ENCODE data around the gene RPL11. TPM values are rescaled to one million over a fixed set of nuclear protein-coding genes. Genes with fewer than 3 reads are reported as not detected.

The RPL11 gene
- total RNA-seq, 1 experiment from 2014 or later = 1,441 TPM

GRCh38 chr1:23699280-23700179, 7.9 kb downstream of the RPL11 start:
- Histone ChIP-seq H3K4me3 (ENCODE audit: low read length) (no peak overlapping the region), H3K9me3 (ENCODE audit: low read length) (no peaks in the 10 kb centered on the region), H4K20me1 (ENCODE audit: low read length) (peaks cover 71% of the 10 kb centered on the region), H3K27ac (ENCODE audit: low read length) (no peak overlapping the region), H3K9me2 (replicated peaks; ENCODE audit: low read length) (no peaks in the 10 kb centered on the region), H3K36me3 (ENCODE audit: low read depth, low read length) (peaks cover 86% of the 10 kb centered on the region), H3K79me2 (ENCODE audit: low read length) (peaks cover 75% of the 10 kb centered on the region), H2AFZ (ENCODE audit: low read length) (no peak overlapping the region), H3K9ac (ENCODE audit: low read length) (no peak overlapping the region), H3K4me1 (ENCODE audit: insufficient read depth, low read length) (peaks cover 4% of the 10 kb centered on the region; the same call in 1 of the 2 replicates), H3K4me2 (ENCODE audit: low read length) (no peak overlapping the region), H3F3A (ENCODE audit: low read length, unreplicated experiment) (no peaks in the 10 kb centered on the region), H3K27me3 (ENCODE audit: low read length) (no peaks in the 10 kb centered on the region)
- ChIA-PET POLR2A (ENCODE audit: unreplicated experiment) (interaction anchor here (0.7 kb wide), 1 partner anchor 8 kb away, joined by 3 read pairs; the partner anchor contains the start of gene RPL11), CTCF (no interaction called here)
- no TSS peak for BruUV-seq (replicated peaks)
- intact Hi-C loops (cut with micrococcal nuclease) = no loop called here
- ATAC-seq = no peak
- TF ChIP-seq EZH2 (IDR thresholded peaks at IDR 0.05; ENCODE audit: low read length, unreplicated experiment) (no peak), CTCF (conservative IDR thresholded peaks at IDR 0.05; ENCODE audit: low read depth, low read length) (no peak), EZH2phosphoT487 (IDR thresholded peaks at IDR 0.05; ENCODE audit: borderline replicate concordance, low read length) (no peak)
- DNase-seq = no peak

GRCh38 chr1:23701310-23701709, 9.7 kb downstream of the RPL11 start:
- Histone ChIP-seq H3K9me3 (ENCODE audit: low read length) (no peaks in the 10 kb centered on the region), H3K27me3 (ENCODE audit: low read length) (no peaks in the 10 kb centered on the region), H3K4me1 (ENCODE audit: insufficient read depth, low read length) (no peaks in the 10 kb centered on the region), H3F3A (ENCODE audit: low read length, unreplicated experiment) (no peaks in the 10 kb centered on the region), H4K20me1 (ENCODE audit: low read length) (peaks cover 53% of the 10 kb centered on the region), H2AFZ (ENCODE audit: low read length) (no peak overlapping the region), H3K4me3 (ENCODE audit: low read length) (no peak overlapping the region), H3K79me2 (ENCODE audit: low read length) (peaks cover 58% of the 10 kb centered on the region), H3K4me2 (ENCODE audit: low read length) (no peak overlapping the region), H3K9ac (ENCODE audit: low read length) (no peak overlapping the region), H3K9me2 (replicated peaks; ENCODE audit: low read length) (no peaks in the 10 kb centered on the region), H3K36me3 (ENCODE audit: low read depth, low read length) (peaks cover 72% of the 10 kb centered on the region), H3K27ac (ENCODE audit: low read length) (no peak overlapping the region)
- TF ChIP-seq EZH2phosphoT487 (IDR thresholded peaks at IDR 0.05; ENCODE audit: borderline replicate concordance, low read length) (no peak), CTCF (conservative IDR thresholded peaks at IDR 0.05; ENCODE audit: low read depth, low read length) (no peak), EZH2 (IDR thresholded peaks at IDR 0.05; ENCODE audit: low read length, unreplicated experiment) (no peak)
- POLR2A ChIA-PET (ENCODE audit: unreplicated experiment) = no interaction called here
- CTCF ChIA-PET = no interaction called here
- intact Hi-C loops (cut with micrococcal nuclease) = no loop called here
- no TSS peak for BruUV-seq (replicated peaks)
- no peak for ATAC-seq
- DNase-seq = no peak

- H3K36me3 ChIP-seq (ENCODE audit: low read depth, low read length) = peaks cover 65% of the 10 kb centered on the region
- ChIA-PET CTCF (no interaction called here), POLR2A (ENCODE audit: unreplicated experiment) (no interaction called here)
- H3K9ac ChIP-seq (ENCODE audit: low read length) = no peak overlapping the region
- no peaks in the 10 kb centered on the region for H3K9me2 ChIP-seq (replicated peaks; ENCODE audit: low read length)
- intact Hi-C loops (cut with micrococcal nuclease) = no loop called here
- H3K27ac ChIP-seq (ENCODE audit: low read length) = no peak overlapping the region
- H3K4me2 ChIP-seq (ENCODE audit: low read length) = no peak overlapping the region
- no TSS peak for BruUV-seq (replicated peaks)
- no peak overlapping the region for H2AFZ ChIP-seq (ENCODE audit: low read length)
- no peak for TF ChIP-seq CTCF (conservative IDR thresholded peaks at IDR 0.05; ENCODE audit: low read depth, low read length)
- no peak for TF ChIP-seq EZH2phosphoT487 (IDR thresholded peaks at IDR 0.05; ENCODE audit: borderline replicate concordance, low read length)
- no peak for TF ChIP-seq EZH2 (IDR thresholded peaks at IDR 0.05; ENCODE audit: low read length, unreplicated experiment)
- H3K4me3 ChIP-seq (ENCODE audit: low read length) = no peak overlapping the region
- no peaks in the 10 kb centered on the region for H3K9me3 ChIP-seq (ENCODE audit: low read length)
- no peaks in the 10 kb centered on the region for H3K4me1 ChIP-seq (ENCODE audit: insufficient read depth, low read length)
- no peak for ATAC-seq
- no peaks in the 10 kb centered on the region for H3F3A ChIP-seq (ENCODE audit: low read length, unreplicated experiment)
- DNase-seq = no peak
- no peaks in the 10 kb centered on the region for H3K27me3 ChIP-seq (ENCODE audit: low read length)
- H4K20me1 ChIP-seq (ENCODE audit: low read length) = peaks cover 46% of the 10 kb centered on the region
- peaks cover 51% of the 10 kb centered on the region for H3K79me2 ChIP-seq (ENCODE audit: low read length)
These were observed 10.4 kb downstream of the RPL11 start for GRCh38 chr1:23701996-23702395.

Measured in PC-3 (cell line).